22Rv1 (cell line): ENCODE measurements around the gene SLC25A6.

Experiments used
- CTCF ChIP-seq: fragments of 450-650 bp; IDR thresholded peaks from 2 replicates; pipeline ENCODE4 v1.5.1; 2017; ENCODE audit warnings: mild to moderate bottlenecking
- ZFX ChIP-seq: fragments of 450-650 bp; IDR thresholded peaks from 2 replicates; pipeline ENCODE4 v1.6.1; 2017; ENCODE audit warnings: antibody characterized with exemption, borderline replicate concordance

GRCh38 chrX:1412551-1413161 is 20.7 kb upstream of the SLC25A6 start:
- TF ChIP-seq CTCF = no peak
- no peak for TF ChIP-seq ZFX
